Fibroblast of lung (primary cell): ENCODE data around the gene TSPAN18. TPM values are rescaled to one million over a fixed set of nuclear protein-coding genes. Genes with fewer than 3 reads are reported as not detected.
A peak's percentile ranks its signal among the peaks of the same experiment; 100 is the strongest.

Experiments used
- DNase-seq, 2 donors: peaks; one replicate each; pipeline versions ENCODE4 v3.0.0 to v3.0.0-alpha.2; 2010; ENCODE audit warnings: low read depth in 2 of 2
- H2AFZ ChIP-seq: 2 replicates; pipeline ENCODE4 v1.5.1; 2012; ENCODE audit warnings: low read length, control low read depth, inconsistent platforms
- H3K27ac ChIP-seq: 2 replicates; pipeline ENCODE4 v1.5.1; 2011; ENCODE audit warnings: low read length, control low read depth; ENCODE audit not compliant: insufficient read depth
- H3K27me3 ChIP-seq: 2 replicates; pipeline ENCODE4 v1.5.1; 2011; ENCODE audit warnings: mild to moderate bottlenecking, low read length; ENCODE audit not compliant: control insufficient read depth, insufficient read depth
- H3K36me3 ChIP-seq: 2 replicates; pipeline ENCODE4 v1.5.1; 2011; ENCODE audit warnings: low read length; ENCODE audit not compliant: control insufficient read depth, insufficient read depth
- H3K4me1 ChIP-seq: 2 replicates; pipeline ENCODE4 v1.5.1; 2011; ENCODE audit warnings: low read length; ENCODE audit not compliant: control insufficient read depth, insufficient read depth; ENCODE audit errors: extremely low read depth
- H3K4me2 ChIP-seq: 2 replicates; pipeline ENCODE4 v1.5.1; 2011; ENCODE audit warnings: low read length, control low read depth; ENCODE audit not compliant: insufficient read depth; ENCODE audit errors: extremely low read depth
- H3K4me3 ChIP-seq, 4 experiments: fragments of 200-600 bp in 1 of 4; sonication (generic) in 1 of 4; replicated peaks in 1 of 4; 2 replicates each; pipeline ENCODE4 v1.5.1; 2011 to 2016; ENCODE audit warnings: low read length in 4 of 4, low read depth in 3 of 4, mild to moderate bottlenecking in 3 of 4, control low read depth in 2 of 4, inconsistent platforms in 1 of 4, mixed read lengths in 1 of 4; ENCODE audit not compliant: insufficient read depth in 1 of 4; ENCODE audit errors: control extremely low read depth in 1 of 4
- H3K79me2 ChIP-seq: 2 replicates; pipeline ENCODE4 v1.5.1; 2012; ENCODE audit warnings: mild to moderate bottlenecking, low read length, inconsistent platforms; ENCODE audit not compliant: control insufficient read depth, insufficient read depth
- H3K9ac ChIP-seq: 2 replicates; pipeline ENCODE4 v1.5.1; 2011; ENCODE audit warnings: mild to moderate bottlenecking, low read length, control low read depth; ENCODE audit not compliant: insufficient read depth
- H3K9me3 ChIP-seq: 2 replicates; pipeline ENCODE4 v1.5.1; 2012; ENCODE audit warnings: low read depth, low read length; ENCODE audit not compliant: control insufficient read depth, insufficient read depth
- H4K20me1 ChIP-seq: 2 replicates; pipeline ENCODE4 v1.5.1; 2011; ENCODE audit warnings: low read length; ENCODE audit not compliant: control insufficient read depth, insufficient read depth; ENCODE audit errors: extremely low read depth
- CTCF ChIP-seq, 2 donors: IDR thresholded peaks in 1 of 2; conservative IDR thresholded peaks in 1 of 2; 1 replicate in 1 of 2; 2 replicates in 1 of 2; pipeline ENCODE4 v1.5.1; 2011 to 2012; ENCODE audit warnings: low read length in 2 of 2, control low read depth in 1 of 2, inconsistent platforms in 1 of 2, low read depth in 1 of 2, mild to moderate bottlenecking in 1 of 2
- EZH2 ChIP-seq: IDR thresholded peaks from 2 replicates; pipeline ENCODE4 v1.5.1; 2012; ENCODE audit warnings: low read length, control low read depth, mild to moderate bottlenecking; ENCODE audit errors: missing control alignments
- polyA plus RNA-seq, 2 donors: library from polyadenylated mRNA; depleted of rRNA in 1 of 2; stranded (reverse) in 1 of 2; unstranded in 1 of 2; fragments of >200 nt; gene quantifications; 2 replicates each; pipeline ENCODE4 v1.2.1, GENCODE V29; 2011 to 2012; ENCODE audit warnings: missing spikeins in 1 of 2
- total RNA-seq: library from RNA; depleted of rRNA; stranded (reverse); fragments of >200 nt; gene quantifications from 2 replicates; pipeline ENCODE4 v1.2.1, GENCODE V29; 2014

The TSPAN18 gene
- total and polyA plus RNA-seq, 2 donors (not counting 1 experiment from before 2014, with no cell fraction given) = 0.15 TPM; not detected in 1

DNA sequence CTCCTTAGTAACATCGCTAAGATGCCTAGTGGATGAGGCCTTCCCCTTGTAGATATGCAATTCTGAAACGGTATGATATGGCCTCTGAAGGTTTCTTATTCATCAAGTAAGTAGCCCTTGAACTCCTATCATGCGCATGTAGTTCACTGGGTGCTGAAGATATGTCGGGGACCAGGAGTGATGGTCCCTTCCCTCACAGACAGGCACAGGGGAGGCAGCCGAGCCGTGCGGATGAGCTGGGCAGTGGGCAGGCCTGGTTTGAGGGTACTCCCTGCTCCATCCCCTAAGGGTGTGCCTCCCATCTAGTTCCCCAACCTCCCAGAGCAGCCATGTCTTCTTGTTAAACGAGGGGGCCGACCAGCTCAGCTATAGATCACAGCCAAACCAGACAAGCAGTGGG, 183.8 kb downstream of the TSPAN18 start:
- H3K9me3 ChIP-seq = no peaks in the 10 kb centered on the region
- TF ChIP-seq EZH2 (no peak), CTCF (conservative IDR thresholded peaks at IDR 0.05 in 1 of 2, IDR thresholded peaks at IDR 0.05 in 1 of 2; ENCODE audit: low read depth in 1 of 2, low read length in 2 of 2) (no peak)
- H3K4me1 ChIP-seq = no peaks in the 10 kb centered on the region
- H3K4me3 ChIP-seq = no peak overlapping the region
- no peaks in the 10 kb centered on the region for H4K20me1 ChIP-seq
- no peak overlapping the region for H3K9ac ChIP-seq
- H2AFZ ChIP-seq = no peak overlapping the region
- no peaks in the 10 kb centered on the region for H3K36me3 ChIP-seq
- H3K27ac ChIP-seq = no peak overlapping the region
- H3K27me3 ChIP-seq = peaks cover 7% of the 10 kb centered on the region
- no peak for DNase-seq
- H3K4me2 ChIP-seq = no peak overlapping the region
- H3K79me2 ChIP-seq = no peaks in the 10 kb centered on the region

DNA sequence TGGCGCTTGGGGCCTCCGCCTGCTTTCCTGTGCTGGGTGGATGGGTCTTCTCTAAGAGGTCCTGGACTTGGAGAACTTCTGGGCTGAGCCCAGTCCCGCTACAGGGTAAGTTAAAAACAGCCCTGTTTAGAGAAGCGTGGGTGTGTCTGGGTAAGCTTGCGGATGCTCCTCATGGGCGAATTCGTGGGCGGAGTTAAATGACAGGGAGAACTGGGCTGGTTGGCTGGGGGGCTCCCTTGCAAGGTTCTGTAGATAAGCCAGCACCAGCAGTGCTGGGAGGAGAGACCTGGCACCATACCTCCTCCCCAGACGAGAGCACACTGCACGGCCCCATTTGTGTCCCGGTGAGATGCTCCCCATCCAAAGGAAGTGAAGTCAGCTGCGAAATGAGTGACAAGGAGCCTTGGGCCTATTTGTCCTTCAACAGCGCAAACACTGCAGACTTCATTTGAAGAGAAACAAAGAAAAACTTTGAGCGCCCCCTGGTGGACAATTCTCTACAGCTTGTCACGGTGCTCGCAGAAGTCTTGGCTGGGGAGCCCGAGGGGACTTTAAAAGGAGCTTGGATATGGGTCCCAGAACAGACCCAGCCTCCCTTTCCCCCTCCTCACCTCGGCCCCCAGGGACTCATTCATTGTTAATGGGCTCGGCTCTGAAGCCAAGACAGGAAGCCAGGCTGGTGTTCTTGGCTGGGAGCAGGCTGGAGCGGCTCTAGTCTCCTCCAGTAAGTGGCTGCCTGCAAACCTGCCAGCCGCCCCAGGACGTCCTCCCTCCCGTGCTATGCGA, 184.5 kb downstream of the TSPAN18 start:
- no peaks in the 10 kb centered on the region for H3K4me1 ChIP-seq
- no peak overlapping the region for H3K9ac ChIP-seq
- no peak overlapping the region for H3K27ac ChIP-seq
- H4K20me1 ChIP-seq = no peaks in the 10 kb centered on the region
- H3K4me3 ChIP-seq = no peak overlapping the region
- H3K9me3 ChIP-seq = no peaks in the 10 kb centered on the region
- H3K27me3 ChIP-seq = peaks cover 2% of the 10 kb centered on the region
- no peaks in the 10 kb centered on the region for H3K36me3 ChIP-seq
- H3K79me2 ChIP-seq = no peaks in the 10 kb centered on the region
- H2AFZ ChIP-seq = no peak overlapping the region
- DNase-seq = peak; percentile 62 to 84
- no peak overlapping the region for H3K4me2 ChIP-seq
- no peak for TF ChIP-seq EZH2
- peak; percentile 53 to 68 for TF ChIP-seq CTCF (conservative IDR thresholded peaks at IDR 0.05 in 1 of 2, IDR thresholded peaks at IDR 0.05 in 1 of 2; ENCODE audit: low read depth in 1 of 2, low read length in 2 of 2)

DNA sequence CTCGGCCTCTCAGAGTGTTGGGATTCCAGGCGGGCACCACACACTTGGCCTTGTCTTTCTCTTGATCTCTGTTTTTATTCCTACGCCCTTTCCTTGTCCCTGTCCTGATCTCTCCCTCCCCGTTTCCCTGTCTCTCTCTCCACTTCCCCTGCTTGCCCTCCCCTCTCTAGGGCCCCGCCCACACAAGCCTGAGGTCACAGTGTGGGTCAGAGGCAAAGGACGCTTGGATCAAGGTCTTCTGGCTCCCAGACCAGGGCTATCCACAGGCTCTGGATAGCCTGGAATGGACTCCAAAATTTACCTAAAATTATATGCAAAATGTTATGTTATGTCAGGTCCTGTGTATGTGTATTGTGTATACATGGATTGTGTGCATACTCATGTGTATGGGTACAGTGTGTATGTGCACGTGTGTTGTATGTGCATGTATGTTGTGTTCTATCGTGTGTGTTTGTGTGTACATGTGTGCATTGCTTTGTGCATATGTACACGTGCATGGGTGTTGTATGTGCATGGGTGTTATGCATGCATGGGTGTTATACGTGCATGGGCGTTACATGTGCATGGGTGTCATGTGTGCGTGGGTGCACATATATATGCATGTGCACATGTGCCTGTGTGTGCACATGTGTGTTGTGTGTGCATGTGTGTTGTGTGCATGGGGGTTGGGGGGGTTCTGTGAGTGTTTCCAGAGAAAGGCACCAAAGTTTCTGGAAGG, 185.7 kb downstream of the TSPAN18 start:
- DNase-seq = no peak
- TF ChIP-seq EZH2 (no peak), CTCF (conservative IDR thresholded peaks at IDR 0.05 in 1 of 2, IDR thresholded peaks at IDR 0.05 in 1 of 2; ENCODE audit: low read depth in 1 of 2, low read length in 2 of 2) (no peak)
- no peaks in the 10 kb centered on the region for H3K4me1 ChIP-seq
- no peaks in the 10 kb centered on the region for H4K20me1 ChIP-seq
- no peak overlapping the region for H3K4me2 ChIP-seq
- no peak overlapping the region for H3K27ac ChIP-seq
- no peaks in the 10 kb centered on the region for H3K79me2 ChIP-seq
- H3K9ac ChIP-seq = no peak overlapping the region
- no peak overlapping the region for H3K4me3 ChIP-seq
- no peak overlapping the region for H2AFZ ChIP-seq
- no peaks in the 10 kb centered on the region for H3K36me3 ChIP-seq
- no peaks in the 10 kb centered on the region for H3K9me3 ChIP-seq
- peaks cover 2% of the 10 kb centered on the region for H3K27me3 ChIP-seq
